HEK293 (cell line): ENCODE measurements around the gene TMEM164.

Experiments
- CTCF ChIP-seq: fragments of 450-650 bp; formaldehyde crosslinking; IDR thresholded peaks from 2 replicates; pipeline ENCODE4 v1.5.1; 2016; ENCODE audit warnings: missing biosample characterization, missing genetic modification characterization
- ZBTB7A ChIP-seq: fragments of 450-650 bp; formaldehyde crosslinking; IDR thresholded peaks from 2 replicates; pipeline ENCODE4 v1.5.1; 2016; ENCODE audit warnings: low read depth, missing biosample characterization, missing genetic modification characterization
- ZNF629 ChIP-seq: fragments of 450-650 bp; formaldehyde crosslinking; IDR thresholded peaks from 2 replicates; pipeline ENCODE4 v1.5.1; 2017; ENCODE audit warnings: missing biosample characterization, missing genetic modification characterization
- ZNF654 ChIP-seq: fragments of 450-650 bp; formaldehyde crosslinking; IDR thresholded peaks from 2 replicates; pipeline ENCODE4 v1.5.1; 2016; ENCODE audit warnings: low read depth, missing biosample characterization, missing genetic modification characterization
- ZNF658 ChIP-seq: fragments of 450-650 bp; formaldehyde crosslinking; IDR thresholded peaks from 2 replicates; pipeline ENCODE4; 2016; ENCODE audit warnings: missing biosample characterization, missing genetic modification characterization
- ZNF670 ChIP-seq: fragments of 450-650 bp; formaldehyde crosslinking; IDR thresholded peaks from 2 replicates; pipeline ENCODE4 v1.5.1; 2016; ENCODE audit warnings: missing biosample characterization, missing genetic modification characterization, low read depth
- ZNF830 ChIP-seq: fragments of 450-650 bp; IDR thresholded peaks from 2 replicates; pipeline ENCODE4 v1.5.0; 2018; ENCODE audit warnings: missing biosample characterization, missing genetic modification characterization, low read depth, mild to moderate bottlenecking, moderate library complexity
- TF ChIP-seq, protein P1 (sequence below): fragments of 450-650 bp; formaldehyde crosslinking; IDR thresholded peaks from 2 replicates; pipeline ENCODE4 v1.5.1; 2016; ENCODE audit warnings: missing biosample characterization, missing genetic modification characterization

DNA sequence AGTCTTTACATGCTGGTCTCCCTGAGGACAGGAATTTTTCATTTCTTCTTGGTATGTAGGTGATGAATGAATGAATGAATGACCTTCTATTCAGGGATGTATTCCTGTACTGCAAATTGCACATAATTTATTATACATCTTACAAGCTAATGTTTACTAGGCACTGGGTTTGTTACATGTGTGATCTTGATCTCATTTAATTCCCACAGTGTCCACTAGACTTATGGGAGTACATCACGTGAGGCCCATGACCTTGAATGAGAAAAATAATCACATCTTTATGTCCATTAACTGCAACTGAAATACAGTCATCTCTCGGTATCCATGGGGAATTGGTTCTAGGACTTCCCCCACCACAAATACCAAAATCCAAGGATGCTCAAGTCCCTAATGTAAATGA is 150.3 kb downstream of the TMEM164 start:
- no peak for TF ChIP-seq CTCF (tag by site-specific recombination)
- TF ChIP-seq ZNF658 (tag by site-specific recombination), result no peak
- TF ChIP-seq ZBTB7A (tag by site-specific recombination), result no peak
- TF ChIP-seq ZNF670, result no peak
- TF ChIP-seq ZNF654 (tag by site-specific recombination), result no peak
- TF ChIP-seq ZNF830 (tag by site-specific recombination), result no peak
- no peak for TF ChIP-seq ZNF629 (tag by site-specific recombination)
- TF ChIP-seq, protein P1, sequence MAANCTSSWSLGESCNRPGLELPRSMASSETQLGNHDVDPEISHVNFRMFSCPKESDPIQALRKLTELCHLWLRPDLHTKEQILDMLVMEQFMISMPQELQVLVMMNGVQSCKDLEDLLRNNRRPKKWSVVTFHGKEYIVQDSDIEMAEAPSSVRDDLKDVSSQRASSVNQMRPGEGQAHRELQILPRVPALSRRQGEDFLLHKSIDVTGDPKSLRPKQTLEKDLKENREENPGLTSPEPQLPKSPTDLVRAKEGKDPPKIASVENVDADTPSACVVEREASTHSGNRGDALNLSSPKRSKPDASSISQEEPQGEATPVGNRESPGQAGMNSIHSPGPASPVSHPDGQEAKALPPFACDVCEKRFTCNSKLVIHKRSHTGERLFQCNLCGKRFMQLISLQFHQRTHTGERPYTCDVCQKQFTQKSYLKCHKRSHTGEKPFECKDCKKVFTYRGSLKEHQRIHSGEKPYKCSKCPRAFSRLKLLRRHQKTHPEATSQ (tag by site-specific recombination), result no peak
